ENCODE data around the gene APPBP2.
"Not testable (repeated sequence)": the region's sequence is repeated elsewhere in the genome, so short reads cannot be mapped to it uniquely, and the experiment has no call there.

APPBP2 gene

DNA sequence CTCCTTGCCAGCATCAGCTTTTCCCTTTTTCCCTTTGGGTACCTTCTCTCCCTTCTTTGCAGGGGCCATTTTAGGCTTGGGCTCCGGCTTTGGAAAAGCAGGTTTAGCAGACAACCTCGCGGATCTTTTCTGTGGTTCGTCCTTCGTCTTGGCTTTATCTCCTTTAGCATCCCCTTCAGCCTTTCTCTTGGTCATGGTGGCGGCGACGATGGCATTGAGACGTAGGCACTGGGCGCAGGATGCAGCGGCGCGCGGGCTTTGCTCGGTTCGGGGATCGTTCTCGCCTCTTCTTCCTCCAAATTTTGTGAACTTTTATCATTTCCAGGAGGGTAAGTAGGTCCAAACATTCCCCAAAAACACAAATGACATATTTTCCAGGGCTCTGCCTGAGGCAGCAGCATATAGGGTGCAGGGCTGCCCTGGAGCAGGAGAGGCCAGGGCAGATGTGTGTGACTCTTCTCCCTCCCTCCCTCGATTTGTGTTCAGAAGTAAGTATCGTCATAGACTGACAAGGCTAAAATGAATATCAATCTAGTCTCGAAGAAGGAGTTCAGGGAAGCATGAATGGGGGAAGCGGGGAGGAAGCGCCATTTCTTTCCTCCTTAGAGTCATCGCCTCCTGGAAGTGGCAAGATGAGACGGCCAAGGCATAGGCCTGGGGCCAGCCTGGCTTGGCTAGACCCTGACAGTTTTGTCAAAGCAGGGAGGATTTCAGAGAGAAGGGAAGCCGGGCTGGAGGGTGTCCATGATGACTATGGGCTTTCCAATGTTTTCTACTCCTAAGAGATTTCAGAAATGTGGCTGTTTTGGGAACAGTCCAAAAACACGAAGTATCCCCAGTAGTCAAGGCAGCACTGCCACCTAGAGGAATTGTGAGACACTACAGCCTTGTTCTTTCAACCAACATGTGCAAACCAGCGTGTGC is 90.5 kb downstream of the APPBP2 start:
- TF ChIP-seq, protein P1, sequence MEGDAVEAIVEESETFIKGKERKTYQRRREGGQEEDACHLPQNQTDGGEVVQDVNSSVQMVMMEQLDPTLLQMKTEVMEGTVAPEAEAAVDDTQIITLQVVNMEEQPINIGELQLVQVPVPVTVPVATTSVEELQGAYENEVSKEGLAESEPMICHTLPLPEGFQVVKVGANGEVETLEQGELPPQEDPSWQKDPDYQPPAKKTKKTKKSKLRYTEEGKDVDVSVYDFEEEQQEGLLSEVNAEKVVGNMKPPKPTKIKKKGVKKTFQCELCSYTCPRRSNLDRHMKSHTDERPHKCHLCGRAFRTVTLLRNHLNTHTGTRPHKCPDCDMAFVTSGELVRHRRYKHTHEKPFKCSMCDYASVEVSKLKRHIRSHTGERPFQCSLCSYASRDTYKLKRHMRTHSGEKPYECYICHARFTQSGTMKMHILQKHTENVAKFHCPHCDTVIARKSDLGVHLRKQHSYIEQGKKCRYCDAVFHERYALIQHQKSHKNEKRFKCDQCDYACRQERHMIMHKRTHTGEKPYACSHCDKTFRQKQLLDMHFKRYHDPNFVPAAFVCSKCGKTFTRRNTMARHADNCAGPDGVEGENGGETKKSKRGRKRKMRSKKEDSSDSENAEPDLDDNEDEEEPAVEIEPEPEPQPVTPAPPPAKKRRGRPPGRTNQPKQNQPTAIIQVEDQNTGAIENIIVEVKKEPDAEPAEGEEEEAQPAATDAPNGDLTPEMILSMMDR (IDR thresholded peaks at IDR 0.05; ENCODE audit: extremely low read depth, missing control alignments): peak; percentile 84

DNA sequence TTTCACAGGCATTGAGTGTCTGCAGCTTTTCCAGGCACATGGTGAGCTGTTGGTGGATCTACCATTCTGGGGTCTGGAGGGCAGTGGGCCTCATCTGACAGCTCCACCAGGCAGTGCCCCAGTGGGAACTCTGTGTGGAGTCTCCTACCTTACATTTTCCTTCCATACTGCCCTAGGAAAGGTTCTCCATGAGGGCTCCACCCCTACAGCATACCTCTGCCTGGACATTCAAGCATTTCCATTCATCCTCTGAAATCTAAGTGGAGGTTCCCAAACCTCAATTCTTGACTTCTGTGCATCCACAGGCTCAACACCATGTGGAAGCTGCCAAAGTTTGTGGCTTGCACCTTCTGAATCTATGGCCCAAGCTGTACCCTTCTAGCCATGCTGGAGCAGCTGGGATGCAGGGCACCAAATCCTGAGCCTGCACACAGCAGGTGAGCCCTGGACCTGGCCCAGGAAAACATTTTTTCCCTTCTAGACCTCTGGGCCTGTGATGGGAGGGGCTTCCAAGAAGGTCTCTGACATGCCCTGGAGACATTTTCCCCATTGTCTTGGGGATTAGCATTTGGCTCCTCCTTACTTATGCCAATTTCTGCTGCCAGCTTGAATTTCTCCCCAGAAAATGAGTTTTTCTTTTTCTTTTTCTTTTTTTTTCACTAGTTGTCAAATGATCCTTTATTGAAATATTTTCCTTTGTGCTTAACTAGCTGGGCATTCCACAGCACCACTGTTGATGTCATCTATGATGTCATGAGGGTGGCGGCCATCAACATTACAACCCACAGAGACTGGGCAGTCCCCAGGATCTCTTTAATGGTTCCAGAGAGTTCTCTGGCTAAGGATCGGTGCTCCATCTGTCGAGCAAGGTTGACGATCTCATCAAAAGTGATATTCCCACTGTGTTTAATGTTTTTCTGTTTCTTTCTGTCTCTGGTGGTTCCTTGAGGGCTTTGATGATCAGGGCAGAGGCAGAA is 92.7 kb downstream of the APPBP2 start:
- DNase-seq (ENCODE audit: low spot score): not testable (repeated sequence)

More for the DNA sequence above, 90.5 kb downstream of the APPBP2 start:
- peak; percentile 68 for DNase-seq (ENCODE audit: low spot score)

DNA sequence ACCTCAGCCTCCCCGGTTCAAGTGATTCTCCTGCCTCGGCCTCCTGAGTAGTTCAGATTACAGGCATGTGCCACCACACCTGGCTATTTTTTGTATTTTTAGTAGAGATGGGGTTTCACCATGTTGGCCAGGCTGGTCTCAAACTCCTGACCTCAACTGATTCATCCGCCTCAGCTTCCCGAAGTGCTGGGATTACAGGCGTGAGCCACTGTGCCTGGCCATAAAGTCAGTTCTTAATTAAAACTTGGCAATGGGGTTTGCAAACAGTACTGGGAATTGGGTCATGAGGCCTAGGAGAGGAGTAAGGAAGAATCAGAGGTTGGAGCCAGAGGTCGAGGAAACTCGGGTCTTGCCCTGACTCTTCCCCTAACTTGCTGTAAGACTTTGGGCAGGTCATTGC is 95.5 kb downstream of the APPBP2 start:
- DNase-seq (ENCODE audit: low spot score): not testable (repeated sequence)

DNA sequence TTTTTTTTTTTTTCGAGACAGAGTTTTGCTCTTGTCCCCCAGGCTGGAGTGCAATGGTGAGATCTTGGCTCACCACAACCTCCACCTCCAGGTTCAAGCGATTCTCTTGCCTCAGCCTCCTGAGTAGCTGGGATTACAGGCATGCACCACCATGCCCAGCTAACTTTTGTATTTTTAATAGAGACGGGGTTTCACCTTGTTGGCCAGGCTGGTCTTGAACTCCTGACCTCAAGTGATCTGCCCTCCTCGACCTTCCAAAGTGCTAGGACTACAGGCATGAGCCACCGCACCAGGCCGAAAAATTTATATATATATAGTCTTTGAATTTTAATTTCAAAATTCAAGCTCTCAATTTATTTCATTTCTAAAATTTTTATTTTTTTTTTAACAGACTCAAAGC is 97.6 kb downstream of the APPBP2 start:
- not testable (repeated sequence) for DNase-seq (ENCODE audit: low spot score)

DNA sequence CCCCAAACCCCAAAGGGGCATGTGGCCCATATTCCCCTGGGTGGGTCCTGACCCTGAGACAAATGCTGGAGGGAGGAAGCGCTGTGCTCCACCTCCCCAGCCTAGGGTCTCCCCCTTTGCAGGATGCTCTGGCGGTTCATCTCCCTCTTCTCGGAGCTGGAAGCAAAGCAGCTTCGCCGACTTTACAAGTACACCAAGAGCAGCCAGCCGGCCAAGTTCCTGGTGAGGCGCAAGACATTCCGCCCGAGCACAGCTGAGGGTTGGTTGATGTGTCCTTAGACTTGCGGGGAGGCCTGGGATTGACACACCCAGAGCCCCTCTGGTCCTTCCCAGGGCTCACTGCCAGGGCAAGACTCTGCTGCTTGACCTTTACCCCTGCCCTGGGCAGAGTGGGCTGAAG is 99.4 kb downstream of the APPBP2 start:
- TF ChIP-seq, protein P1 (IDR thresholded peaks at IDR 0.05; ENCODE audit: extremely low read depth, missing control alignments): no peak
- DNase-seq (ENCODE audit: low spot score): no peak

DNA sequence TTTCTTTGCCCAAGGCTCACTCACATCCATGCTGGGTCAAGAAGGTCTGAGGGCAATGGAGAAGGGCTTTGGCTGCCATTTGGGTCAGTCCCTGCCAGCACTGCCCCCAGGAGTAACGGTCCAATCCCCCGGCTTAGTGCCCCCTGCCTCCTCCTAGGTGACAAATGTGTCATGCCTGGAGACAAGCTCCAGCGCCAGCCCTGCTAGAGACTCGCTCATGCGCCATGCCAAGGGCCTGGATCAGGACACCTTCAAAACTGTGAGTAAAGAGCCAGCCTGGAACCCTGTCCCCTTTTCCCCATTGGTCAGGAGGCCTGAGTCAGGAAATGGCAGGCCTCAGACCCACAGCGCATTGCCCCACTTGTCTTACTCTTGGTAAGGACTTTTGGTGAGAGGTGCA is 100.4 kb downstream of the APPBP2 start:
- TF ChIP-seq, protein P1 (IDR thresholded peaks at IDR 0.05; ENCODE audit: extremely low read depth, missing control alignments): no peak
- no peak for DNase-seq (ENCODE audit: low spot score)

DNA sequence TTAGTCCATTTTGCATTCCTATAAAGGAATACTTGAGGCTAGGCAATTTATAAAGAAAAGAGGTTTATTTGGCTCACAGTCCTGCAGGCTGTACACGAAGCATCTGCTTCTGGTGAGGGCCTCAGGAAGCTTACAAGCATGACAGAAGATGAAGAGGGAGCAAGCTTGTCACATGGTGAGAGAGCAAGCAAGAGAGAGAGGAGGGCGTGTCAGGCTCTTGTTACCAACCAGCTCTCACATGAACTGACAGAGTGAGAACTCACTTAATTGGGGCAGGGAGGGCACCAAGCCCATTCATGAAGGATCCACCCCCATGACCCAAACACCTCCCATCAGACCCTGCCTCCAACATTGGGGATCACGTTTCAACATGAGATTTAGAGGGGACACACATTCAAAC is 102.2 kb downstream of the APPBP2 start:
- TF ChIP-seq, protein P1 (IDR thresholded peaks at IDR 0.05; ENCODE audit: extremely low read depth, missing control alignments): no peak
- DNase-seq (ENCODE audit: low spot score): no peak

DNA sequence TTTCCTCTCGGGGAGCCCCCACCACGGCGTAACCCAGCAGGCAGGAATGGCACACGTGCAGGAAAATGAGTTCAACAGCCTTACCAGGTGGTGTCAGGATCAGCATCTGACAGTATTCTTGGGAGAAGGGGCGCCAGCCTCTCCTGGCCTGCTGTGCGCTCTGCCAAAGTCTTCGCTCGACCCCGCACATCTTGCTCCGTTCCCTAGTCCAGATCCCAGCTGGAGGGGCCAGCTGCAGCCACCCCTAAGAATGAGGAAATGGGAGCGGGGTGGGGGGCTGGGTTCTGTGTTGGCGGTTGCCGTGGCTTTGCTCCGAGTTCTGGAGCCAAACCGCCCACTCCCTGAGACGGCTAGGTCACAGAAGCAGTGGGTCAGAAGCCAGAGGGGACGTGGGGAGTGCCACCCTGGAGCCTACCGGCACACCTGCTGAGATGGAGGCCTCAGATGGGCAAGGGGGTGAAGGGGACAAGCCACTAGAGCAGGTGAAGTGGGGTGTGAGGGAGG is 103.8 kb downstream of the APPBP2 start, which contains the start of gene CHCT1:
Gene CHCT1, plus strand, starts transcription at position 328 of the 504 bp plus-strand sequence. Its CDS starts 104 bp downstream, at position 432.
- no peak for DNase-seq (ENCODE audit: low spot score)
- TF ChIP-seq, protein P1 (IDR thresholded peaks at IDR 0.05; ENCODE audit: extremely low read depth, missing control alignments): no peak

All from GM20000 (cell line).